ENCODE data around the gene SEC14L5. TPM values are rescaled to one million over a fixed set of nuclear protein-coding genes. Genes with fewer than 3 reads are reported as not detected.

SEC14L5 gene
- total and polyA plus RNA-seq, 2 donors (not counting 3 experiments of a cell fraction or from before 2014, with no cell fraction given), result not detected

- Histone ChIP-seq H3K27me3 (ENCODE audit: control insufficient read depth in 2 of 2, insufficient read depth in 2 of 2, low read length in 2 of 2) (no peaks in the 10 kb centered on the region), H3K9ac (replicated peaks; ENCODE audit: extremely low read depth, insufficient read depth, low read length) (no peak overlapping the region), H3K4me3 (replicated peaks in 1 of 3; ENCODE audit: insufficient read depth in 1 of 3, low read depth in 1 of 3, low read length in 3 of 3) (no peak overlapping the region), H3K36me3 (ENCODE audit: control insufficient read depth in 2 of 2, extremely low read depth in 1 of 2, insufficient read depth in 2 of 2, low read length in 2 of 2) (no peaks in the 10 kb centered on the region), H4K20me1 (replicated peaks; ENCODE audit: control insufficient read depth, extremely low read depth, insufficient read depth, low read length) (no peaks in the 10 kb centered on the region), H3K9me1 (replicated peaks; ENCODE audit: control insufficient read depth, extremely low read depth, insufficient read depth, low read length) (no peaks in the 10 kb centered on the region), H3K4me2 (ENCODE audit: insufficient read depth, low read length) (no peak overlapping the region), H3K79me2 (ENCODE audit: control insufficient read depth, insufficient read depth, low read length) (no peaks in the 10 kb centered on the region), H3K9me3 (replicated peaks; ENCODE audit: control insufficient read depth, insufficient read depth, low read length) (no peaks in the 10 kb centered on the region), H3K27ac (ENCODE audit: insufficient read depth, low read depth, low read length) (no peak overlapping the region), H3K4me1 (ENCODE audit: control insufficient read depth, extremely low read depth, insufficient read depth, low read length) (no peaks in the 10 kb centered on the region), H2AFZ (ENCODE audit: low read depth, low read length) (no peak overlapping the region)
- FAIRE-seq (no peak), DNase-seq (ENCODE audit: low read depth, low spot score) (no peak)
- TF ChIP-seq JUN (IDR thresholded peaks at IDR 0.05; ENCODE audit: borderline replicate concordance, insufficient read depth, insufficient read length, low read depth) (no peak), FOS (IDR thresholded peaks at IDR 0.05; ENCODE audit: borderline replicate concordance, insufficient read depth, low read length) (no peak), MYC (IDR thresholded peaks at IDR 0.05; ENCODE audit: low read depth, low read length) (no peak), POLR2A (IDR thresholded peaks at IDR 0.05; ENCODE audit: low read depth, low read length) (no peak), MAX (IDR thresholded peaks at IDR 0.05; ENCODE audit: insufficient read depth, insufficient read length) (no peak), GATA2 (IDR thresholded peaks at IDR 0.05; ENCODE audit: insufficient read depth, insufficient read length, low read depth, low read length) (no peak), POLR2AphosphoS5 (IDR thresholded peaks at IDR 0.05; ENCODE audit: insufficient read depth, low read depth, low read length) (no peak)
- ChIA-PET CTCF (no interaction called here), POLR2A (no interaction called here)
- intact Hi-C loops (cut with micrococcal nuclease) (no loop called here), dilution Hi-C loops (cut with MboI; ENCODE audit: extremely low pct_ligation_motif_present, low sequenced_read_pairs) (no loop called here)
- no TSS peak for BruUV-seq (replicated peaks)
These were observed 82.3 kb downstream of the SEC14L5 start for GRCh38 chr16:5040451-5040850.

GRCh38 chr16:5041600-5042133, 83.5 kb downstream of the SEC14L5 start:
- Histone ChIP-seq H3K4me3 (replicated peaks in 1 of 3; ENCODE audit: insufficient read depth in 1 of 3, low read depth in 1 of 3, low read length in 3 of 3) (no peak overlapping the region), H3K79me2 (ENCODE audit: control insufficient read depth, insufficient read depth, low read length) (no peaks in the 10 kb centered on the region), H3K36me3 (ENCODE audit: control insufficient read depth in 2 of 2, extremely low read depth in 1 of 2, insufficient read depth in 2 of 2, low read length in 2 of 2) (no peaks in the 10 kb centered on the region), H2AFZ (ENCODE audit: low read depth, low read length) (no peak overlapping the region), H3K27me3 (ENCODE audit: control insufficient read depth in 2 of 2, insufficient read depth in 2 of 2, low read length in 2 of 2) (no peaks in the 10 kb centered on the region), H4K20me1 (replicated peaks; ENCODE audit: control insufficient read depth, extremely low read depth, insufficient read depth, low read length) (no peaks in the 10 kb centered on the region), H3K4me1 (ENCODE audit: control insufficient read depth, extremely low read depth, insufficient read depth, low read length) (no peaks in the 10 kb centered on the region), H3K4me2 (ENCODE audit: insufficient read depth, low read length) (no peak overlapping the region), H3K27ac (ENCODE audit: insufficient read depth, low read depth, low read length) (no peak overlapping the region), H3K9me3 (replicated peaks; ENCODE audit: control insufficient read depth, insufficient read depth, low read length) (no peaks in the 10 kb centered on the region), H3K9me1 (replicated peaks; ENCODE audit: control insufficient read depth, extremely low read depth, insufficient read depth, low read length) (no peaks in the 10 kb centered on the region), H3K9ac (replicated peaks; ENCODE audit: extremely low read depth, insufficient read depth, low read length) (no peak overlapping the region)
- FAIRE-seq (no peak), DNase-seq (ENCODE audit: low read depth, low spot score) (no peak)
- no peak for TF ChIP-seq JUN (IDR thresholded peaks at IDR 0.05; ENCODE audit: borderline replicate concordance, insufficient read depth, insufficient read length, low read depth)
- TF ChIP-seq POLR2A (IDR thresholded peaks at IDR 0.05; ENCODE audit: low read depth, low read length), result no peak
- TF ChIP-seq FOS (IDR thresholded peaks at IDR 0.05; ENCODE audit: borderline replicate concordance, insufficient read depth, low read length), result no peak
- no peak for TF ChIP-seq CTCF (IDR thresholded peaks at IDR 0.05; ENCODE audit: extremely low read depth in 1 of 2, insufficient read depth in 1 of 2, low read depth in 1 of 2, low read length in 2 of 2)
- TF ChIP-seq EZH2 (IDR thresholded peaks at IDR 0.05; ENCODE audit: borderline replicate concordance, low read depth, low read length, severe bottlenecking), result no peak
- no peak for TF ChIP-seq POLR2AphosphoS5 (IDR thresholded peaks at IDR 0.05; ENCODE audit: insufficient read depth, low read depth, low read length)
- dilution Hi-C loops (cut with MboI; ENCODE audit: extremely low pct_ligation_motif_present, low sequenced_read_pairs) (no loop called here), intact Hi-C loops (cut with micrococcal nuclease) (no loop called here)
- BruUV-seq (replicated peaks), result no TSS peak
- ChIA-PET POLR2A (no interaction called here), CTCF (no interaction called here)

All from endothelial cell of umbilical vein (primary cell).